Measurements from ENCODE around the gene C18orf63.

DNA sequence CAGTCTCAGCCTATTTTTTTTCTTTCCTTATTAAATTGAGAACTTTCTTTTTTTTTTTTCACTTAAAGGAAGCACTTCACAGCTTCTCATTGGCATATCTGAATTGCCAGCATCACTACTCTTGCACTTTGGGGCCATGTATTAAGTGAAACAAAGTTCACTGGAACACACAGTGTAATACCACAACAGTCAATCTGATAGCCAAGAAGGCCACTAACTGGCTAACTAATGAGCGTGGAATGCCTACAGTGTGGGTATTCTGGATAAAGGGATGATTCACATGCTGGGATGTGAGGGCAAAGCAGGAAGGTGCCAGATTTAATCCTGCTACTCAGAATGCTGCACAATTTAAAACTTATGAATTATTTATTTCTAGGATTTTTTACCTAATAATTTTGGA lies 11.7 kb upstream of the C18orf63 start:
- TF ChIP-seq POLR2A (IDR thresholded peaks at IDR 0.05) (no peak), POLR2AphosphoS5 (IDR thresholded peaks at IDR 0.05) (no peak)

Measured in upper lobe of left lung (tissue), 4 donors.